HG03469 (cell line): ENCODE measurements around the gene RASSF5.

Source experiments
- ATAC-seq: cut with Tn5 transposase; IDR thresholded peaks from one replicate; pipeline ENCODE4 v1.9.1; 2021; ENCODE audit warnings: mild to moderate bottlenecking, moderate library complexity, moderate number of reproducible peaks; ENCODE audit not compliant: unreplicated experiment

Gene RASSF5

DNA sequence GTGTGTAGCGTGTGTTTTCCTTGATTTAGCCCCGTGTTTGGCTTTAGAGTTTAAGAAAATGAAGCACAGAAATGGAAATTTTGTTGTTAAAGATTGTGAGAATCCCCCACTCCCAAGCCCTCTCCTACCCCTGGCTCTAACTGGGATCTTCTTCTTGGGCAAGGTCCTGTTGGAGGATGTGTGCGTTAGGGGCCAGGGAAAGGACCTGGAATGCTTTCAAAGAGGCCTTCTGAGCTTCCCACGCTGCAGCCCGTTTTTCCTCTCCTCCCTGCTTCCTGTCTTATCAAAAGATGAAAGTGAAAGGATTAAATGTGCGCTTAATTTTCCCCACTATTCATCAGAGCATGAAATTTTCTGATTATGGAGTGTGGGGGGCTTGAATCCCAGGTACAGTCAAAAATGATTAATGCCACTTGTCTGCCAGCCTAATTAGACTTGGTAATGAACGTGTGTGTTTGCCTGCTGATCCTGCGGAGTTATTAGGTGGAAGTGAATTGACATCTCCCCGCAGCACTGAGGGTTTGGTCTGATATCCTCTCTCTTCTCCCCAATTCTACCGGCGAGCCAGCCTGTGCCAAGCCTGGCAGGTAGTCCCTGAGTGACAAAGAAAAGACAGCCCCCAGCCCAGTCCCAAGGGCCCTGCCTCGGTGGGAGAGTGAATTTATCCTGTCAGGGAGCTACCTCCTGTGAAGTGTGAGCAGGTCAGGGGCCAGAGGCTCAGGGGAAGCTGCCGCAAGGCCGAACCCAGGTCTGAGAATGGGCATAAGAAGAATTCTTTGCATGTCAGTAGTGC lies 4.9 kb downstream of the RASSF5 start:
- ATAC-seq = no peak

DNA sequence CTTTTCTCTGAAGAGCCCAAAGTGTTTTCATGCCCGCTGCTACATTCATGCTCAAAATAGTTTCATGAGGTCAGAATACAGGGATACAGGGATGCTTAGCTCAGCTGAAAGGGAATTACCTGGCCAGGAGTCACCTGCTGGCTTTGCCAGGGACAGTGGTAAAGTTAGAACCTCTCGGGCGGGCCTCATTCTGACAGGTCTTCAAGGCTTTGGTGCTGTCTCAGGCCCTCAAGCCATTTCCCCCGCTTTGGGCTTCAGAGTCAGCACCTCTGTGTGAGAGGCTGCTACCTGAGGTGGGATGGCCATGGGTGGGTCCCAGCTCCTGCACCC lies 5.5 kb downstream of the RASSF5 start:
- no peak for ATAC-seq

DNA sequence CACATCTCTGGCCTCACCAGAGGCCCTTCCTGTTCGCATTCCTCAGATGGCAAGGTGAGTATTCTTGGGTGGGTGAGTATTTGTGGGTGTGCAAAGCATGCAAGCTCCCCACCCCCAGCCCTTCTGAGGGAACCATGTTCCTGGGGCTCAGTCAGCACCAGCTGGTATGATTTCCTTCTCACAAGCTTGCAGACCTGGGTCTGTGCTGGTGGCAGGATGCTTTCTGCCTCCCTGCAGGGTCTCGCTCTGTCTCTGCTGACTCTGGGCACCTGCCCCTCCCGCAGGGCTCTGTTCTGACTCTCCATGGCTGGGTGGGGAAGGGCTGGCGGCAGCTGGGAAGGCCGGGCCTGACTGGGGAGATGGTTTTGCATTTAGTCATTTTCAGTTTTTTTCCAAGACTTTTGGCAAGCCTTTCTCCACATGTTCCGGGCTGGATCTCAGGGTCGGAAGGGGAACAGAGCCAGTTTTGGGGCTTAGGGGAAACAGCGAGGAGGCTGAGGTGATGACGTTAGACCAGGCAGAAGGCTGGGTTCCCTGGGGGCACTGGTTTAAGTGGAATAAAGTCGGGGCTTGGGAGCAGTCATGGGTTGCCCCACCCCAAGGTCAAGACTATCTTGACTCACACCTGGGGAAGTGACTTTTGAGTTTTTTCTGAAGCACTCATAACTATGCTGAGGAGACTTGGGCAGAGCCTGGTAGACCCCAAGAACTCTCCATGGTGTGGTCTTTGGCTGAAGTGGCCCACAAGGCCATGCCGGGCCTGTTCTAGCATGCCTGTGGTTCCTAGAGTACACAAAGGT lies 6.2 kb downstream of the RASSF5 start:
- no peak for ATAC-seq

DNA sequence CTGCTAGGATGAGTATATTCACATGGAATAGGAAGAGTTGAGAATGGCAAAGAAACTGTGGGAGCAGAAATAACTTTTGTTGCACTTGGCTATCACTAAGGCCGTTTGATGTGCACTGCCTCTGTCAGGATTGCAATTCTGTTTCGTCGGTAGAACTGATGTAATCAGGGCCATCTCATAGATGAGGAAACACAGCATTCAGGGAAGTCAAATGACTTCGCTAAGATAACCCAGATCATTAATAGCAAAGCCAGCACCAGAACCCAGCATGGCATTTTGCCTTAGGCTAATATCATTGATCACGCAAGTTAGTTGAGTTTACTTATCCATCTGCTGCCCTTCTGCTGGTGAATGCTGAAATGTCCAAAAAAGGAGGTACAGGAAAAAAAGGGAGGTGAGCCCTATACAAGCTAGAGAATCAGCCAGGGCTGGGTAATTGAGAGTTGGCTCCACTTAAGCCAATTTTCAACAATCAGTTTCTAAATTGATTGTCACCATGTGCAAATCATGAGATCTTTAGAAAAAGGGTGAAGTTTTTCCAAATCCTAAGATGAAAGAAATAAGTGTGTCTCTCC lies 7.6 kb downstream of the RASSF5 start:
- no peak for ATAC-seq

DNA sequence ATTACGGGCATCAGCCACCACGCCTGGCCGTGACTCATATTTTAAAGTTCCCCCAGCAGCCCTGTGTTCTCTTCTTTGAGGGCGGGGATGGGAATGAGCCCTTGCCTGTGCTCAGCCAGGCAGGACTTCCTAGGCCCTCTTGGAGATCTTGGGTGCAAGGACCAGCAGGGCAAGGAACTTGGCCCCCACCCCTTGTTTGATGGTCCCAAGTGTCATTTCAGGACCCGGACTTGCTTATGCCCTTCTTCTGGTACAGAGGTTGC lies 9.3 kb downstream of the RASSF5 start:
- ATAC-seq = no peak

DNA sequence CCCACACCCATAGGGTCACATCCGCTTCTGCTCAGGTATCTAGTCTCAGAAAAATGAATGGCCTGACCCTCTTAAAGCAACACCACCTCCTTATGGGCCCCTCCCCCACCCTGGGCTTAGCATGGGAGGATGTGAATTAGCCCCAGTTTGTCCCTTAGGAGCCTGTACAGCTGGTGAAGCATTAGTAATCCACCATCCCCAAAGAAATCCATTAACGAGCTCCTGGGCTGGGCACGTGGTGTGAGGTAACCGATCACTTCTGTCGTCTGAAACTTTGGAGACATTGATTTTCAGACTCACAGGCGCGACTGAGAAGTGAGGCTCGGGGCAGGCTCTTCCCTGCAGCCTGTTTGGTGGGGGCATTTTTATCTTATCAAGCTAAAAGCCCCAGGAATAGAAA lies 10.5 kb downstream of the RASSF5 start:
- no peak for ATAC-seq

DNA sequence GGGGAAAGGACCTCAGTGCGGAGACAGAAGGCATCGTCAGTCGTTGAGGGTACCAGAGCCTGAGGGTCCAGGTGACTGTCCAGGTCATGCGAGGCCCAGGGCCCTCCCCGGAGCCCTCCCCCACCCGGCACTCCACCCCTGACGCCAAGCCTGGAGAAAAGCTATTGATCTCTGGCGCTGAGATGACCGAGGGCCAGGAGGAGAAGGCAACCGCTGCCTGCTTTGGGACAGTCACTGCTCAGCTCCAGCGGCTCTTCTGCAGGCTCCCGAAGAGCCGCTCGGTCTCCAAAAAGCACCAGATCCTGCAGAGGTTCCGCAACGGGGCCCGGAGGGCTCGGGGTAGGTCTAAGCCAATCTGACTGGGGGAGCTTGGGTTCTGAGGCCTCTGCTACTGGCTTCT lies 10.9 kb downstream of the RASSF5 start:
- no peak for ATAC-seq

DNA sequence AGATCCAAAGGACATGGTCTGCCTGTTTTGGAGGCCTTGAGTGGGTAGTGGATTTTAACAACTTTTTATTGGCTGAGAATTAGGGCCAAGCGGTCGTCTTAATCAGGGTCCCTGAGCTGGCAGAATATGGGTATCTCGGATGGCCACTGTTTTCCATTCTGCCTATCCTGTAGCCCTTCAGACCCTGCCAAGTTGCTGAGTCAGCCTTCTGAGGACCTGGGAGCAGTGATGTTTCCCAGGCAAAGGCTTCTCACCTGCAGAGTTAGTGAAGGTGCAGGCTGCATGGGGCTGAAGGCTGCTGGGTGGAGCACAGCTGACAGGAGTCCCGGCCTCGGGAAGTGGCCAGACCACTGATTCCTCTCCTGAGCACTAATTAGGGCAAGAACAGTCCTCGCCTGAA lies 11.4 kb downstream of the RASSF5 start:
- ATAC-seq = no peak

DNA sequence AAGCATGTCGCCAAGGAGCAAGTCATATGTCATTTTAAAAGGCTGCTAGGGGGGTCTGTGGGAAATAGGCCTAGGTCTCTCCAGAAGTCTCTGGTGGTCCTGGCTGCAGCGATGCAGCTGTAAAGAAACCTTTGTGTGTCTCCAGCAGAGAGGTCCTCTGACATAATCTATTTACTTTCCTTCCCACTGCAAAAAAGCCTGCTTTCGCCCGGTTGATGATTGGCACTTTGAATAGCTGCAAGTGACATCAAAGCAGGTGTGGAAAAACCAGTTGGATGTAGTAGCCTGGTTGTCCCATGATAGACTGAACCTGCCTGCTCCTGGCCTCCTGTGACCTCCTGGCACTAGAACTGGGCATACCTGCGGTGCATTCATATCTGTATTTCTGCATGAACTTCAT lies 13.8 kb downstream of the RASSF5 start:
- ATAC-seq = no peak

DNA sequence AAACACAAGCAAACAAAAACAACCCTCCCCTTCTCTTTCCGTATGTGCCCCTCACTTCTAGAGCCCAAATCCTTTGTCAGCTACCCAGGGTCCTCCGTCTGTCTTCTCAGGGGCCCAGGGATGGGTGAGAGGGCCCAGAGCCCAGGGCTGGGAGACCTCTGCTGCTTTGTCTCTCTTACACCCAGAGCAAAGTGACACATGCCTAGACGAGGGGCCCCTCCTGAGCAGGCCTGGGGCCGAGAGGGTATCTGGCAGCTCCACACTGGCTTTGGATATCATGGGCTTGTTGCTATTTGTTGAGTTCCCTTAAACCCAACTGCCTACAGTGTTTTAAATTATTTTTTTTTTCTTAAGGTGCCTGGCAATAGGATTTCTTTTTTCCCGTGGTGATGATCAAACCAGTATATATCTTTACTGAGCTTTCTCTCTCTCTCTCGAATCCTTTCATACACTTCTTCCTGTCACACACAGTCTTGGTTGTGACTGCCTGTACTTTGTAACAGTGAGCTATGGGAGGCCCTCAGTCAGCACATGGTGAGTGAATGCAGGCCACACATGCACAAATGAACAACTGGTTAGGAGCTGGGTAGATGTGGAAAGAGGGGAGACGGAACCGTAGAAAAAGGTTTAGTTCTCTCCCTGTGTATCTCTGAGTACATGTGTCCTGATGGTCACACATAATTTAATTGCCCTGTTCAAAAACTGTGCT lies 14.5 kb downstream of the RASSF5 start:
- no peak for ATAC-seq

DNA sequence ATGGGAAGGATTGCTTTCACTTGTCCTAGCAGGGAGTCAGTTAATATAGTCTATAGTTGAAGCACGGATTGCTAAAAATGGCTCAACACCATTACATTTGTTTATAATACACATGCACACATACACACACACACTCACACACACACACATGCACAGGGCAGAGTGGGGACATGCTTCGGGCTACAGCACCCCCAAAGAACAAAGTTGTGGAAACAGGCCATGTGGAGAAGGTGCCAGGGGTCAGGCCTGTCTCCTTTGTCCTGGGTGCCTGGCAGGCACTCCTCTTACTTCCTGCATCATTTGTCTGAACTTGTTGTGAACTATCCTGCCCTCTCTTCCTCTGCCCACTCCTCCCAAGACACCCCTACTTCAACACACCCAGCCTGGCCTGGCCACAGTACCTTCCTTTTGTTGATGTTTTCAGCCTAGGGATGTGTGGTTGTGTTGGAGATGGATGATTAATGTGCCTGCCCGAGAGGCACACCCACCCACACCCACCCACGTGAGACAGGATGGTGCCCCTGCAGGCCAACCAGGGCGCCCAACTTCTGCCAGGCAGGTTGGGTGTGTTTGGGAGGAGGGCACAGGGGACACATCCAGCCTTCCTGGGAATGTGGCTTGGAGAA lies 17.5 kb downstream of the RASSF5 start:
- no peak for ATAC-seq

DNA sequence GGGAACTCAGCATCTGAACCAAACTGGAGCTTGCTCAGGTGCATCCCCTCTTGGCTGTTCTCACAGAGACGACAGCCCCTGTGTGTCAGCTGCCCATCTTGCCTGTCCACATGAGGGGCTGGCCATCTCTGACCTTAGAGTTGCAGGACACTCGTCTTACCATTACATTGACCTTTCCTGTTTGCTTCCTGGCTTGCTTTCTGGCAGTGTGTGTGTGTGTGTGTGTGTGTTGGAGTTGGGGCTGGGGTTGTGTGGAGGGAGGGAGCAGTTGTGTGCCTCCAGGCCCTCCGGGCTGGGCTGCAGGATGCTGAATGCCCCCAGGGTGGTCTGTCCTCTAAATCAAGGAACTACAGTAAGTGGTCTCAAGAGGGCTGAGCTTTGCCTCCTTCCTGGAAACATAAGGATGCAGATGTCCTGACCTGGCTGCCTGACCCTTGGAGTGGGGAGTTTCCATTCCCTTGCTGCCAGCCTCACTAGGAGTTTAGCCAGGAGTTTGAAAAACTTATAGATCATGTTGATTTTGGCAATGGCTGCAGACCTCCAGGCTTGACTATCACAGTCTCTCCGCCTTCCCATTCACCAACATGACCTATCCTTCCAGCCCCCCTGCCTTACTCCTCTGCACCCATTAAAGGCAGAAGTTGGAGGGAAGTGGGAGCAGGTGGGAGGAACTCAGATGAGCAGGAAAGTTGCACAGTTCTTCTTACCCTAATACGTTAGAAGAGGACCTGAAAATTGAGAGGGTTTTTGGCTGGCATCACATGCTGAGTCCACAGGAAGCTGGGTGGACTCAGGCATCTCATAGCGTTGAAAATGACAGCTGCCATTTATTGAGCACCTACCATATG lies 19.0 kb downstream of the RASSF5 start:
- ATAC-seq = no peak

DNA sequence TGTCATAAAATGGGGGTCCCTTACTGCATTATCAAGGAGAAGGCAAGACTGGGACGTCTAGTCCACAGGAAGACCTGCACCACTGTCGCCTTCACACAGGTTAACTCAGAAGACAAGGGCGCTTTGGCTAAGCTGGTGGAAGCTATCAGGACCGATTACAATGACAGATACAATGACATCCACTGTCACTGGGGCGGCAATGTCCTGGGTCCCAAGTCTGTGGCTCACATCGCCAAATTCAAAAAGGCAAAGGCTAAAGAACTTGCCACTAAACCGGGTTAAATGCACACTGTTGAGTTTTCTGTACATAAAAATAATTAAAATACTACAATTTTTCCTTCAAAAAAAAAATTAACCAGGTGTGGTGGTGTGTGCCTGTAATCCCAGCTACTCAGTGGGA lies 22.1 kb downstream of the RASSF5 start:
- no peak for ATAC-seq

DNA sequence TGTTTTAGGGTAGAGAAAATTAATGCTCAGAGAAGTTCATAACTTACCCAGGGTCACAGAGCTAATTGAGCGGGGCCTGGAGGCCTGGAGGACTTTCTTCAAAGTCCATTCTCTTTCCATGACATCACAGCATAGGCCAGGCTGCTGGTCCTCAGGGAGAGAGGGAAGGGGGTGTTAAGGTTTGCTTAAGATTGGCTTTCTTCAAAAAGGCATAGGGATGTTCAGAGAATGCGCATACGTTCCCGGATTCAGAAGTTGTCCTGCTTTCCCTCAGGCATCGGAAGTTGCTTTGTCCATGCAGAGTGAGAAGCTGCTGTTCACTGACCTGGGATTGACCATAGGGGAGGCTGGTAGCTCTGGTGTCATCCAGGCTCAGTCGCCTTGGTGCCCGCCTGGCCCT lies 25.0 kb downstream of the RASSF5 start:
- no peak for ATAC-seq

DNA sequence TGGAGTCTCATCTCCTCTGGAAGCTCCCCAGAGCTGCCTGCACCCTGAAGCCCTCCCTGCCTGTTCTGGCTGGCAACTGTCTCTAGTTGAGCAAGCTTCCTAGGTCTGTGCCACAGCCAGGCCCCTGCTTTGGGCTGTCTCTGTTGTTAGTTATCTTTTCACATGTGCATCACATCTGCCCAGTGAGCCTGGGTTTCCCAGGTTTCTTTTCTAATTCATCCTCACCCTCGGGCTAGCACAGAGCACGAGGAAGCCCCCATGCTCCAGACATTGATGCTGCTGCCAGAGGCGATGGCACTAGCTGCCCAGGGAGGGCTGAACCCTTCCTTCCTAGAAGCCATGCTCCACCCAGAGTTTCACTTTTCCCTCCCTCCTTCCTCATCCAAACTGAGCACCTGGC lies 27.2 kb downstream of the RASSF5 start:
- no peak for ATAC-seq

DNA sequence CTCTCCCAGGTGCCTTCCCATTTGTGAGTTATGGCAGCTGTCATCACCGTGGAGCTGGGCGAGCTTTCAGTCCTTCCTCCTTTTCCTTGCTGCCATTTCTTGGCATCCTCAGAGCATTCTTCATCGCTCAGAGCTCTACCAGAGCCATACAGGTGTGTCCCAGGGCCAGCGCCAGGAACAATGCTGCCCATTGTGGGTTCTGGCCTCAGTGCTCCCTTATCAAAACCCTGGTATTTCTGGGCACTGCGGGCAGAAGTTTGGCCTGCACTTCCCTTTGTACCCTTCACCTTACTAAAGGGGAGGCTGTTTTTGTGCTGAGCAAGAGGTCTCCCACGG lies 28.5 kb downstream of the RASSF5 start:
- no peak for ATAC-seq

DNA sequence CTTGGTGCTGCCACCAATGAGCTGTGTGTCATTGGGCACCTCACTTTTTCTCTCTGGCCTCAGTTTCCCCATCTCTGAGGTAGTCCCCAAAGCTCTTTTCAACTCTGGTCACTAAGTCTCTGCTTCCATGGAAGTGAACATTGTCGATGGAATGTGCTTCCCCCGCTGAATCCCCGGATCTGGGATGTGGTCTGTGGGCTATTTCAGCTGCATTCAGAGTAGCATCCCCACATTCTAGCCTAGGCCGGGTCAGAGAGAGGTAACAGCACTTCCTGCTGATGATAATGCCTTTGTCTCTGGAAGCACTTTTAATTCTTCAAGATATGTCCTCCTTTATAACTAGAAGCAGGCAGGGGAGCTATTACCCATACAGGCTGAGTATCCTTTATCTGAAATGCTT lies 29.8 kb downstream of the RASSF5 start:
- ATAC-seq = no peak

DNA sequence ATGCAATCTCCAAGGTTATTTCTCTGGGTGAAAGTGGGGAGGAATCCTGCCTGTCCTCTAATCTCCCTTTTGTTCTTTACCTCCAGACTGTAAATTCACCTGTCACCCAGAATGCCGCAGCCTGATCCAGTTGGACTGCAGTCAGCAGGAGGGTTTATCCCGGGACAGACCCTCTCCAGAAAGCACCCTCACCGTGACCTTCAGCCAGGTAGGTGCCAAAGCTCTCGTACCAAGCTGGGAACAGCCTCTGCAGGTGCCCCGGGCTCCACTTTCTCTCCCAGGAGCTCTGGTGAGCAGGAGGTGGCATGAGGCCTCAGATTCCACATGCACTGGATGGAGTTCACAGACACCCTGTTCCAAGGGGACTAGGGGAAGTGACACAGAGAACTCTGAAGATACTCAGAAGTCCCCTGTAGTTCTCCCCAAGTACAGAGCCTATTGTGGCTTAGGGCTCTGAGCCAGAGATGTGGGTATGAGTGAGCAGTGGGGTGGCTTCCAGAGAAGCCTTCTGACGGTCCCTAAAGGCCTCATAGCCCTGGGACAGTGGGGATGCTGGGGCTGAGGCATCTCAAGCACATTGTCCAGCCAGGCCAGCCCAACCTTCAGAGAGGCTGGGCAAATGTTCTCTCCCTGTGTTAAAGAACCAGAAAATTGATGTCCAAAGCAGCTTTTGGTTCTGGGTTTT lies 30.9 kb downstream of the RASSF5 start:
- no peak for ATAC-seq

DNA sequence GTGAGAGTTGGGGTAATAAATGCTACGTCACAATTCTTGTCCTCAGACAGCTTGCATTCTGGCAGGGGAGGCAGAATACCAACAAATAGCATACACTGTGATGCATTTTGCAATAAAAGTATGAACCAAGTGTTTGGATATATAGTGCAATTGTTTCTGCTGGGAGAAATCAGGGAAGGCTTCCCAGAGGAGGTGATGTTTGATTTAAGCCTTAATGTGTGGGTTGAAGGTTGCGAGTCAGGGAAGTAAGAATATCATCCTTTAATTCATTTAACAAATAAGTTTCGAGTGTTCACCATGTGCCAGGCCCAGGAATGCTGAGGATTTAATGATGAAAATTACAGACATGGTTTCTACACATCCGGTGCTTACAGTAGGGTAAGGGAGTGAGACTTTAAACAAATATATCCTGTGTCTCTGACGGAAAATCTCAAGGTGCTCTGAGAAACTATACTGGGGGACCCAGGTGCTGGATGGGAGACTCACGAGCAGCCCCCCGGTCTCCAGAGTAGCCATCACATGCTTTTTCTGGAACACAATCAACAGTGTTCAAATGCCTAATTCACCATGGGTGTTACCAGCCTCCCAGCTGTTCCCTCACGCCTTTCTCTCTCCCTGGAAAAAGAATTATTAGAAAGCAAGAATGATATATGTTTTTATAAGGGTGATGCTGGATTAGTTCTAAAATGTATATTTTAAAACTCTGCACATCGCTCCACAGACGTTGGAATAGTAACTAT lies 31.7 kb downstream of the RASSF5 start:
- no peak for ATAC-seq
